Activated gamma-delta T cell (primary cell): Measurements from ENCODE around the gene WDR59.

Experiments used
- DNase-seq: peaks from one replicate; lab custom pipeline; 2025; lab: John Stamatoyannopoulos, UW

WDR59 gene

GRCh38 chr16:74902161-74902560 is 82.8 kb downstream of the WDR59 start:
- DNase-seq = no peak

GRCh38 chr16:74901606-74902005 is 83.3 kb downstream of the WDR59 start:
- DNase-seq = no peak

DNA sequence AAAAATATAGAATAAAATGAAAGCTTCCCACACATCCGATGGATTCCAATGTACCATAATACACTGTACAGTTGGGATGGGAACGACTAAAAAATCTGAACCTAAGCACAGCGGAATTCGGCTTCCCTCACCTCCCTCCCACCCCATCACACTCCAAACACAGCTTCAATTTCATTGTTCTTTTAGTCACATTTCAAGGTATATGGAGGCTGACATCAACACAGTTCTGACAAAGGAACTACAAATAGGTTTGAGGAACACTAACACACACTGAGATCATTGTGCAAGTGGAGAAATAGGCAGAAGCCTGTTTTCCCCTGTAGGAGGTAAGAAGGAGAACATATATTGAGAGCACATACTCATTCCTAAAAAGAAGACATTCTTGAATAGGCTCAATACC is 85.1 kb downstream of the WDR59 start:
- no peak for DNase-seq

- DNase-seq = no peak
Measured at GRCh38 chr16:74898659-74899058, 86.3 kb downstream of the WDR59 start.

DNA sequence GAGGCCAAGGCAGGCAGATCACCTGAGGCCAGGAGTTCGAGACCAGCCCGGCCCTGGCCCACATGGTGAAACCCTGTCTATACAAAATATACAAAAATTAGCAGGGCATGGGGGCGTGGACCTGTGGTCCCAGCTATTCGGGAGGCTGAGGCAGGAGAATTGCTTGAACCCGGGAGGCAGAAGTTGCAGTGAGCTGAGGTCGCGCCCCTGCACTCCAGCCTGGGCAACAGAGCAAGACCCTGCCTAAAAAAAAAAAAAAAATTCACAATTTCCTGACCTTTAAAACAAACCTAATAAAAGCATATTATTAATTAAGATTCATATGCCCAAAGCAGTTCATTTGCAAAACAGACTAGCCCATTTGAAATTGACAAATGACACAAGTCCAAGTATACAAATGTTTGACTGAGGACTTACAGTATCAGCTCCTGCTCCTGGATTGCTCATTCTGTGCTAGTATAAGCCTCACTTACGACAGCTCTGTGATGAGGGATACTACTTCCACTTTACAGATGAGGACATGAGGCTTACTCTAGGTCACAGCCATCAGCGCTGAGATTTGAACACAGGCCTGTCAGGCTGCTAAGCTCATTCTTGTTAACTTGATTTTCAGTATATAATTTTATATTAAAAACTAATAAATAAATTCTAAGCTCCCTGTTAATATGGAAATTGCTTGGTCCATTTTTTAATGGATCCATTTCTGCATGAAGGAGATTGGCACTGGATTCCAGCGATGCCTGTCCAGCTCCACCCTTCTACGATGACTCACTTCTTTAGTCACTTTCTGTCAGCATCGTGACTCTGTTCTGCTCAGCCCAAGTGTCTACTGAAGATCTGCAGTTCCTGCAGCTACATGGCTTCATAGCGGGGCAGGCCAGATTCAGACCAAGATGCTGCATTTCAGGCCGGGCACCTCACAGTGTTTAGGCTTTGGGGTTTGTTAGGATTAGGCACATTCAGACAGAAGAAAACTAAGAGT is 88.2 kb downstream of the WDR59 start:
- no peak for DNase-seq

- no peak for DNase-seq
Measured at GRCh38 chr16:74893541-74893940, 91.4 kb downstream of the WDR59 start.

- no peak for DNase-seq
Measured at GRCh38 chr16:74892574-74893461, 92.1 kb downstream of the WDR59 start.

DNA sequence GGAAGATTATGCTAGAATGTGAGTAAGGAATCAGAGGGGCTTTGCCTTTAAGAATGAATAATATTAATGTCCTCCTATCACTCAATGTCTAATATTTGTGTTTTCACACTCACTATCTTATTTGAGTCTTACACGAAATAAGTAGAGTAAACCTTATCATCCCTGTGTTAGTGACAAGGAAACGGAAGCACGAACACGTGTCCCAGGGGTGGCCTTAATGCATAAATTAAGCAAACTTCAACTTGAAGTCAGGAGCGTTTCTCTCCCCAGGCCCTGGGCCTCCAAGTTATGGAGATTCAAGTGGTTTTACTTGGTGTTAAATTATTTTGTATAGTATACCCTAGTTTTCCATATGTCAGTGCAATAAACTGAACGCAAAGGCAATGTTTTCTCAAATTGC is 96.0 kb downstream of the WDR59 start:
- DNase-seq = no peak

- DNase-seq = no peak
Measured at GRCh38 chr16:74888232-74888862, 96.6 kb downstream of the WDR59 start.

GRCh38 chr16:74887084-74887483 is 97.8 kb downstream of the WDR59 start:
- DNase-seq = no peak

GRCh38 chr16:74877706-74878105 is 107.2 kb downstream of the WDR59 start:
- DNase-seq = no peak

DNA sequence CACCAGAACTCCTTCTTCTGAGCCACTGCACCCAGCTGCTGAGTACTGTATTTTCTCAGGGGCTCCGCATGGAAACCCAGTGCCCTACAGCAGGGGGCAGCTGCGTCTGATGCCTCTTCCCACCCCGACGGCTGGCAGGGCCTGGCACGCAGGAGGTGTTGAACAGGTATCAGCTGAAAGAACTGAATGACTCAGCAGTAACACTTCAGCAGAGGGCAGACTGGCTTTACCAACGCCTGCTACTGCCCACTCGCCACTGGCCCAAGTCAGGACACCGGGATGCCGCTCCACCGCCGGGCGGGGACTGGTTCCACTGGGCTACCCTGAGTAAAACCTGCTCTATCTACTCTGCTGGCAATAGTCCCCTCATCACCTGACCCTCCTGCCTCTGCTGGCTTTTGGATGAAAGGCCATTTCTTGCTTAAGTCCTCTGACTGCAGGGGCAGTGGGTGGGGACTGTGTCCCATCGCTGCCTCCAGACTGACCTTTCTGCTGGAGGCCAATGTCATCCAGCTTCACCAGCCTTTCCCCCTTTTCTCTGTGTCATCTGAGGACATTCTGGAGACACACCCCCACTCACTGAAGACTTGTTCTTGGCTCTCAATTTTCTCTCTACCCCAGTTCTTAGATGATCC is 109.9 kb downstream of the WDR59 start:
- DNase-seq = no peak

- no peak for DNase-seq
Measured at GRCh38 chr16:74874123-74874522, 110.8 kb downstream of the WDR59 start.

GRCh38 chr16:74872302-74872701 is 112.6 kb downstream of the WDR59 start:
- no peak for DNase-seq

- DNase-seq = no peak
Measured at GRCh38 chr16:74871608-74872007, 113.3 kb downstream of the WDR59 start.

DNA sequence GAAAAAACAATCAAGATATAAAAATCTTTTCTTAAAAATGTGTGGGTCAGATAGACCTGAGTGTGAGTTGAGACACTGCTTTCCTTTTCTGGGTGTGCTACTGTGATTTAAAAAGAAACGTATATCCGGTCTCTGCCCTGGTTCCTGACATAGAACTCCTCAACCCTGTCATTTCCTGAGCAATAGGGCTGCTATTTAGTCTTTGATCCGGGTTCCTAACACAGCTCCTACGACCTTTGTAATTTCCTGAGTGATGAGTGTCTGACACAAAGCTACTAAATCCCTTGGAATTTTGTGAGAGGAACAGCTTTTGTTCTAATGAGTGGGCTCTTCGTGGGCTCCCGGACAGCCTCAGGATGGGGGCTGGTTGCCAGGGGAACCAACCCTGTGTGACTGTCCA is 116.4 kb downstream of the WDR59 start:
- no peak for DNase-seq

- DNase-seq = no peak
Measured at GRCh38 chr16:74868035-74868434, 116.9 kb downstream of the WDR59 start.

DNA sequence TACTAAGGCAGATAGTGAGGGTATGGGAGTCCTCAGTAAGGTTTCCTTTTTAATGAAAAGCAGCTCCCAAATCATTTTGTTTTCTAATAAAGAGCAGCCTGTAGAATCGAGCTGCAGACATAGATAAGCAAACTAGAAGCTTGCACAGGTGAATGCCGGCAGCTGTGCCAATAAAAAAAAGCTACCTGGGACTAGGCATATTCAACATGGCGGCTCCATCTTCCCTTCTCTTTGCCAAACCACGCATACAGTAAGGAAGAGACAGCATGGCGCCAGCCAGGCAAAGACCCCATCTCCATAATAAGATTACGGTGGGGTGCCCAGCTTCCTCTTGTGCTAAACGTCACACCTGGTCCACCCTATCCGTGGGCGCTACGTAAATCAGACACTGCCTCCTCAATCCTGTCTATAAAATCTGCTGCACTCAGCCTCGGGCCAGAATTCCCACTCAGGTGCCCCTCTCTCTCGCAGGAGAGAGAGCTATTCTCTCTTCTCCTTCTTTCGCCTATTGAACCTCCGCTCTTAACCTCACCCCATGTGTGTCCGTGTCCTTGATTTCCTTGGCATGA is 117.6 kb downstream of the WDR59 start:
- no peak for DNase-seq

- DNase-seq = no peak
Measured at GRCh38 chr16:74865922-74866598, 118.9 kb downstream of the WDR59 start.

- DNase-seq = no peak
Measured at GRCh38 chr16:74862743-74863244, 122.1 kb downstream of the WDR59 start.

GRCh38 chr16:74852500-74852875 is 132.4 kb downstream of the WDR59 start:
- no peak for DNase-seq
